Loucy (cell line): ENCODE results near the gene FMN2.

Experiments
- H2AFZ ChIP-seq: fragments of 200-600 bp; sonication (generic); 2 replicates; pipeline ENCODE4 v1.6.0; 2016; ENCODE audit warnings: antibody characterized with exemption, mild to moderate bottlenecking, low read length, moderate library complexity
- H3F3A ChIP-seq: fragments of 200-600 bp; 2 replicates; pipeline ENCODE4 v1.6.0; 2016; ENCODE audit warnings: antibody characterized with exemption, low read depth, mild to moderate bottlenecking
- H3K27me3 ChIP-seq: fragments of 200-600 bp; sonication (generic); 2 replicates; pipeline ENCODE4 v1.6.1; 2014; ENCODE audit warnings: low read length, mild to moderate bottlenecking; ENCODE audit not compliant: insufficient read depth, poor library complexity, severe bottlenecking
- H3K36me3 ChIP-seq: fragments of 200-600 bp; sonication (generic); 2 replicates; pipeline ENCODE4 v1.6.1; 2016; ENCODE audit warnings: low read length; ENCODE audit not compliant: insufficient read depth
- H3K4me1 ChIP-seq: fragments of 200-600 bp; sonication (generic); 2 replicates; pipeline ENCODE4 v1.5.1; 2014; ENCODE audit warnings: low read length, mild to moderate bottlenecking; ENCODE audit not compliant: insufficient read depth, poor library complexity, severe bottlenecking
- H3K4me2 ChIP-seq: fragments of 200-600 bp; sonication (generic); 2 replicates; pipeline ENCODE4 v1.6.0; 2014; ENCODE audit warnings: antibody characterized with exemption, low read length, low read depth, mild to moderate bottlenecking; ENCODE audit not compliant: poor library complexity, severe bottlenecking
- H3K4me3 ChIP-seq: fragments of 200-600 bp; sonication (generic); 2 replicates; pipeline ENCODE4 v1.5.1; 2014; ENCODE audit warnings: low read length, mild to moderate bottlenecking, mixed read lengths; ENCODE audit not compliant: poor library complexity, severe bottlenecking
- H3K79me2 ChIP-seq: fragments of 200-600 bp; sonication (generic); 2 replicates; pipeline ENCODE4 v1.6.1; 2014; ENCODE audit warnings: low read length; ENCODE audit not compliant: insufficient read depth
- H3K9ac ChIP-seq: fragments of 200-600 bp; sonication (generic); 2 replicates; pipeline ENCODE4 v1.6.0; 2014; ENCODE audit warnings: mild to moderate bottlenecking, low read depth, low read length, moderate library complexity; ENCODE audit not compliant: poor library complexity, severe bottlenecking
- H3K9me2 ChIP-seq: fragments of 200-600 bp; sonication (generic); replicated peaks from 2 replicates; pipeline ENCODE4 v1.6.1; 2016; ENCODE audit warnings: low read depth, low read length, mixed read lengths
- H3K9me3 ChIP-seq: fragments of 200-600 bp; sonication (generic); 2 replicates; pipeline ENCODE4 v1.6.1; 2014; ENCODE audit warnings: mild to moderate bottlenecking, antibody characterized with exemption, low read length, low read depth; ENCODE audit not compliant: insufficient read depth
- H4K20me1 ChIP-seq: fragments of 200-600 bp; sonication (generic); 2 replicates; pipeline ENCODE4 v1.6.0; 2014; ENCODE audit warnings: antibody characterized with exemption, low read length, mild to moderate bottlenecking; ENCODE audit not compliant: insufficient read depth, poor library complexity, severe bottlenecking
- CTCF ChIP-seq: fragments of 200-600 bp; sonication (generic); conservative IDR thresholded peaks from 2 replicates; pipeline ENCODE4 v1.5.1; 2014; ENCODE audit warnings: mild to moderate bottlenecking, antibody characterized with exemption, low read length
- EZH2phosphoT487 ChIP-seq: fragments of 200-600 bp; IDR thresholded peaks from 2 replicates; pipeline ENCODE4 v1.6.1; 2018; ENCODE audit warnings: antibody characterized with exemption, mild to moderate bottlenecking, moderate library complexity, borderline replicate concordance

The FMN2 gene

GRCh38 chr1:240306673-240307072 is 215.0 kb downstream of the FMN2 start:
- Histone ChIP-seq H3K36me3 (no peaks in the 10 kb centered on the region), H3K9me2 (no peaks in the 10 kb centered on the region), H3K9ac (no peak overlapping the region), H3K4me3 (no peak overlapping the region), H2AFZ (no peak overlapping the region), H3F3A (no peaks in the 10 kb centered on the region), H3K79me2 (no peaks in the 10 kb centered on the region), H3K4me2 (no peak overlapping the region), H4K20me1 (no peaks in the 10 kb centered on the region), H3K9me3 (no peaks in the 10 kb centered on the region; the same call in 1 of the 2 replicates), H3K4me1 (no peaks in the 10 kb centered on the region), H3K27me3 (no peaks in the 10 kb centered on the region)
- TF ChIP-seq CTCF (no peak), EZH2phosphoT487 (no peak)

- H3K9me2 ChIP-seq: no peaks in the 10 kb centered on the region
- no peaks in the 10 kb centered on the region for H3K36me3 ChIP-seq
- no peak overlapping the region for H3K4me3 ChIP-seq
- no peaks in the 10 kb centered on the region for H3K4me1 ChIP-seq
- H3K27me3 ChIP-seq: no peaks in the 10 kb centered on the region
- no peak overlapping the region for H3K4me2 ChIP-seq
- H3K79me2 ChIP-seq: no peaks in the 10 kb centered on the region
- H3K9ac ChIP-seq: no peak overlapping the region
- no peak overlapping the region for H2AFZ ChIP-seq
- H3K9me3 ChIP-seq: no peaks in the 10 kb centered on the region; the same call in 1 of the 2 replicates
- H4K20me1 ChIP-seq: no peaks in the 10 kb centered on the region
- no peak for TF ChIP-seq EZH2phosphoT487
- no peak for TF ChIP-seq CTCF
- no peaks in the 10 kb centered on the region for H3F3A ChIP-seq
Observed at GRCh38 chr1:240308096-240308495, 216.4 kb downstream of the FMN2 start.

GRCh38 chr1:240309769-240310168 is 218.1 kb downstream of the FMN2 start:
- Histone ChIP-seq H3K4me1 (no peaks in the 10 kb centered on the region), H3K79me2 (no peaks in the 10 kb centered on the region), H3K9me3 (no peaks in the 10 kb centered on the region; the same call in 1 of the 2 replicates), H3F3A (no peaks in the 10 kb centered on the region), H3K36me3 (no peaks in the 10 kb centered on the region), H3K4me2 (no peak overlapping the region), H3K27me3 (no peaks in the 10 kb centered on the region), H2AFZ (no peak overlapping the region), H3K9ac (no peak overlapping the region), H3K9me2 (no peaks in the 10 kb centered on the region), H3K4me3 (no peak overlapping the region), H4K20me1 (no peaks in the 10 kb centered on the region)
- TF ChIP-seq EZH2phosphoT487 (no peak), CTCF (no peak)
